Chondrocyte (in vitro differentiated cells): ENCODE data around the gene UCP2. TPM values are rescaled to one million over a fixed set of nuclear protein-coding genes. Genes with fewer than 3 reads are reported as not detected.
A peak's percentile ranks its signal among the peaks of the same experiment; 100 is the strongest.

Experiments used
- DNase-seq: peaks from one replicate; pipeline ENCODE4 v3.0.0; 2021; ENCODE audit warnings: mixed read lengths, low spot score
- H3K27ac Mint-ChIP-seq: one replicate; pipeline ENCODE4 v1.8.0; 2021; ENCODE audit warnings: mild to moderate bottlenecking, moderate library complexity, mixed read lengths; ENCODE audit not compliant: unreplicated experiment
- H3K27me3 Mint-ChIP-seq: 2 replicates; pipeline ENCODE4 v1.8.0; 2021; ENCODE audit warnings: low read depth, mixed read lengths
- H3K36me3 Mint-ChIP-seq: 2 replicates; pipeline ENCODE4 v1.8.0; 2021; ENCODE audit warnings: low read depth, mixed read lengths
- H3K4me1 Mint-ChIP-seq: 2 replicates; pipeline ENCODE4 v1.8.0; 2021; ENCODE audit warnings: low read depth, mild to moderate bottlenecking, mixed read lengths
- H3K4me3 Mint-ChIP-seq: one replicate; pipeline ENCODE4 v1.8.0; 2021; ENCODE audit warnings: mild to moderate bottlenecking, moderate library complexity, mixed read lengths; ENCODE audit not compliant: unreplicated experiment
- H3K9me3 Mint-ChIP-seq: 2 replicates; pipeline ENCODE4 v1.8.0; 2021; ENCODE audit warnings: low read depth, mixed read lengths
- long read RNA-seq: library from polyadenylated mRNA; stranded (forward); transcript quantifications from one replicate; pipeline ENCODE4 v2.0.0, GENCODE V29; 2021
- total RNA-seq: library from RNA; stranded (reverse); gene quantifications from 3 replicates; pipeline ENCODE4 v1.2.1, GENCODE V29; 2021
- TF ChIP-seq, protein P1 (sequence below): fragments of 200-600 bp; sonication (generic); IDR thresholded peaks from 2 replicates; pipeline ENCODE4 v1.5.0; 2021; ENCODE audit warnings: antibody characterized with exemption, mild to moderate bottlenecking, moderate library complexity

Gene UCP2, protein sequence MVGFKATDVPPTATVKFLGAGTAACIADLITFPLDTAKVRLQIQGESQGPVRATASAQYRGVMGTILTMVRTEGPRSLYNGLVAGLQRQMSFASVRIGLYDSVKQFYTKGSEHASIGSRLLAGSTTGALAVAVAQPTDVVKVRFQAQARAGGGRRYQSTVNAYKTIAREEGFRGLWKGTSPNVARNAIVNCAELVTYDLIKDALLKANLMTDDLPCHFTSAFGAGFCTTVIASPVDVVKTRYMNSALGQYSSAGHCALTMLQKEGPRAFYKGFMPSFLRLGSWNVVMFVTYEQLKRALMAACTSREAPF
- 10.4 to 47.2 TPM (median 41.0 TPM) in 3 replicates for total RNA-seq
- long read RNA-seq, transcript UCP2-201 (8 exons, 2,113 nt) = major isoform, 50 of 52 reads
- long read RNA-seq, partial matches to known transcripts = 2 of 52 reads
- long read RNA-seq, other reads (novel, unspliced or antisense) = 0 of 52 reads

DNA sequence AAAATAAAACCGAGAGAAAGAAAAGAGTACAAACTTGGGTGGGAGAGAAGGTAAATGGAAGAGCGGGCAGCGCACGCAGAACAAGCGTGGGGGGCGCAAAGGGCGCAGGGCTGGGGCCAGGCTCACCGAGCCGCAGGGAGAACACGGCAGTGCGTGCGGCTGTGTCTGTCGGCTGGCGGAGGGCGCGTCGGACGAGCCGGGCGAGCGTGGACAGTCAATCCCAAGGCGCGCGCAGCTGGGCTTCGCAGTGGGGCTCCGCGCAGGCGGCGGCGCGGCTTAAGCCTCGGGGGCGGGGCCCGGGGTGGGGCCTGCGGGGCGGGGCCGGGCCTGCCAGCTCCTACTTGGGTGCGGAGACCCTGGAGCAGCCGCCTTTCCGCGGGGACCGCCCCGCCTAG is at the start of gene UCP2:
Gene UCP2 (minus strand): TSS at position 249 of the 395 bp plus-strand sequence. CDS start 4,465 bp downstream, outside the sequence.
- Mint-ChIP-seq H3K27me3 (no peaks in the 10 kb centered on the region), H3K4me1 (peaks cover 39% of the 10 kb centered on the region), H3K9me3 (no peaks in the 10 kb centered on the region), H3K27ac (peak within 1 kb of the TSS; percentile 97), H3K36me3 (no peaks in the 10 kb centered on the region), H3K4me3 (peak within 1 kb of the TSS; percentile 95)
- TF ChIP-seq, protein P1, sequence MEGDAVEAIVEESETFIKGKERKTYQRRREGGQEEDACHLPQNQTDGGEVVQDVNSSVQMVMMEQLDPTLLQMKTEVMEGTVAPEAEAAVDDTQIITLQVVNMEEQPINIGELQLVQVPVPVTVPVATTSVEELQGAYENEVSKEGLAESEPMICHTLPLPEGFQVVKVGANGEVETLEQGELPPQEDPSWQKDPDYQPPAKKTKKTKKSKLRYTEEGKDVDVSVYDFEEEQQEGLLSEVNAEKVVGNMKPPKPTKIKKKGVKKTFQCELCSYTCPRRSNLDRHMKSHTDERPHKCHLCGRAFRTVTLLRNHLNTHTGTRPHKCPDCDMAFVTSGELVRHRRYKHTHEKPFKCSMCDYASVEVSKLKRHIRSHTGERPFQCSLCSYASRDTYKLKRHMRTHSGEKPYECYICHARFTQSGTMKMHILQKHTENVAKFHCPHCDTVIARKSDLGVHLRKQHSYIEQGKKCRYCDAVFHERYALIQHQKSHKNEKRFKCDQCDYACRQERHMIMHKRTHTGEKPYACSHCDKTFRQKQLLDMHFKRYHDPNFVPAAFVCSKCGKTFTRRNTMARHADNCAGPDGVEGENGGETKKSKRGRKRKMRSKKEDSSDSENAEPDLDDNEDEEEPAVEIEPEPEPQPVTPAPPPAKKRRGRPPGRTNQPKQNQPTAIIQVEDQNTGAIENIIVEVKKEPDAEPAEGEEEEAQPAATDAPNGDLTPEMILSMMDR = no peak
- DNase-seq = peak; percentile 93

DNA sequence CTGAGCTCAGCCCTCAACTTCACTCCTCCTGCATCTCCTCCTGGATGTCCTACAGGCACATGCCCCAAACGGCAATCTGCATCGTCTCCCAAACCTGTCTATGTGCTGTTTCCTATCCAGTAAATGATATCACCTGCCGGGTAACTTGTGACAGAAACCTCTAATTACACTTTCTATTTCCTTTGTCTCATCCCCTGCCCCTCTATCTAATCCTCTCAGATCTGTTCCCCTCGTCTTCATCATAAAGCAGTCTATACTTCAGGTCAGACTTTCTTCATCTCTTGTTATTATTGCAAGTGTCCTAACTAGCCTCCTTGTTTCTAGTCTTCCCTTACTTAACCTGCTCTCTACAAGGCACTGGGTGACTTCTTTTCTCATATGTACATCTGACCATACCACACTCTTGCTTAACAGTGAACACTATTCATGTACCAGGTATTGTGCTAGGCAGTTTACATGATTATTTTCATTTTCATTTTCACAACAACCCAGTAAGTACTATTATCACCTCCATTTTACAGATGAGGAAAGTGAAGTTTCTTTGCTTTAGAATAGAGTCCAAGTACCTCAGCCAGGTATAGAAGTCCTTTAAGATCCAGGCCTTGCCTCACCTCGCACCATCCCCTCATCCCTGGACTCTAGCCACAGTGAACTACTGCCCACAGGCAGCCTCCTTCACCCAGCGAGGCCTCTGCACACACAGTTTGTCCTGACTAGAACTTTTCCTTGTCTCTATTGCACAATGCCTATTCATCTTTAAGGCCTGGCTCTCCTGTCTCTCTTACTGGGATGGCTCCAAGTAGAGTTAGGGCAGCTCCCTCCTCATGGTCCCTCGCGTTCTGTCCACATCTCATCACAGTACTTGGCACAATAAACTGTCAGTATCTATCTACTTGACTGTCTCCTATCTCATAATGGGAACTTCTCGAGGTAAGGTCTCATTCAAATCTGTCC is 48.4 kb upstream of the UCP2 start:
- Mint-ChIP-seq H3K4me3 (no peak overlapping the region), H3K36me3 (peaks cover 18% of the 10 kb centered on the region), H3K9me3 (no peaks in the 10 kb centered on the region), H3K27me3 (no peaks in the 10 kb centered on the region), H3K27ac (no peak overlapping the region), H3K4me1 (peaks cover 18% of the 10 kb centered on the region)
- TF ChIP-seq, protein P1 = no peak
- DNase-seq = no peak

DNA sequence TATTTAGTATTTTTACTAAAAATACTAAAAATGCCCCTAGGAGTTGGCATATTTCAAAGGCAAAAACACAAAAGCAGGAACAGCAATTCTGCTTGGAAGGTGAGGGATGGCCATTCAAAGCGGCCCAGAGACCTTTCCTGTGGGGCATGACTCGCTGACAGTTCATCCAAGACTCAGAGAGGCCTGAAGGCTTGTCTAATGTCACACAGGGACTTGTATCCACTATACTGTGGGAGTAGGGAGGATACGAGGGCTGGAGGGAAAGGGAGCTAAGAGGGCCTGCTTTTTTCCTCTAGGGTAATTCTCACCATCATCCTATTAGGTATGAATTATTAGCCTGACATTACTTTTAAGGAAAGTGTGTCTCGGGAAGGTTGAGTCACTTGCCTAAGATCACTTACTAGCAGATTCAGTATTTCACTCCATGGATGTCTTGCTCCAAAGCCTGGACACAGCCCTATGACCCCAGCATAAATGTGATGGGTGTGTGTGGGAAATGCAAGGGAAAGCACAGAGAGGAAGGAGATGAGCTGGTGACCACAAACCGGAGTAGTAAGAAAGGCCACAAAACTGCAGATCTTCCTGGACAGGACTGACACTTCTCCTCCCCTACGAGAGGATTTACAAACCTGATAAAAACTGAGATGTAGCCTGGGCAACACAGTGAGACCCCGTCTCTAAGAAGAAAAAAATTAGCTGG is 43.0 kb upstream of the UCP2 start:
- Mint-ChIP-seq H3K27ac (peak overlapping the region; percentile 94), H3K9me3 (no peaks in the 10 kb centered on the region), H3K36me3 (peaks cover 3% of the 10 kb centered on the region), H3K4me3 (no peak overlapping the region), H3K4me1 (peaks cover 31% of the 10 kb centered on the region), H3K27me3 (no peaks in the 10 kb centered on the region)
- TF ChIP-seq, protein P1 = no peak
- DNase-seq = no peak

DNA sequence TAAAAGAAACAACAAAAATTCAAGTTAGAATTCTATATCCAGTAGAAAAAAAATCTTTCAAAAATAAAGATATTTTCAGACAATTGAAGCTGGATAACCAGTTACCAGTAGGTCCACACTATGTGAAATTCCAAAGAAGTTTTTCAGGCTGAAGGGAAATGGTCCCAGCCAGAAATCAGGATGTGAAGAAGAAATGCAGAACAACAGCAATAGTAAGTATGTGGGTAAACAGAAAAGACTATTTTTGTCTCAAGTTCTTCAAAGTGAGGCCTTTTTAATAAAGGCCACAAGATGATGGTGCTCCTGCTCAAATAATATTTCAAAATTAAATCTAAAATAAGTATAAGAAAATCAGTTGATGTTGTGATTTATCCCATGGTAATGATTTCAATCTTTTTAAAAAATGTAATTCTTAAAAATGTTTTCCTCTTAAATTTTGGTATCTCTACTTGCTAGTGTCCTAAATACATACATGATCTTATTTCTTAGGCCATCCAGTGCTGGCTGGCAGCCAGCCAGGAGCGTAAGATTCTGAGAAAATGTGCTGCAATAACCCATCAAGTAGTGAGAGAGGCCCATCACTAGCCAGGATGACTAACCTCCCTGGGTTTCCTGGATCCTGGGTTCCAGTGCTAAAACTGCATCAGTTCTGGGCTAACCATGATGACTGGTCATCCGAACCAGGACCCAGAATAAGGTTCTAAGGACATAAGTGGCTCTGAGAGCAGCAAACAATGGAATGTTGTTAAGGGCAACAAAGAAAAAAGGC is 41.8 kb upstream of the UCP2 start:
- Mint-ChIP-seq H3K9me3 (no peaks in the 10 kb centered on the region), H3K4me3 (no peak overlapping the region), H3K27me3 (no peaks in the 10 kb centered on the region), H3K27ac (peak overlapping the region; percentile 94), H3K36me3 (peaks cover 2% of the 10 kb centered on the region), H3K4me1 (peaks cover 31% of the 10 kb centered on the region)
- no peak for DNase-seq
- TF ChIP-seq, protein P1 = no peak
